Lung microvascular endothelial cell (primary cell): ENCODE measurements around the gene LIN37. TPM values are rescaled to one million over a fixed set of nuclear protein-coding genes. Genes with fewer than 3 reads are reported as not detected.

Source experiments
- DNase-seq, 2 donors: peaks; one replicate each; pipeline versions ENCODE4 v3.0.0 to v3.0.0-alpha.2; 2010; ENCODE audit warnings: low read depth in 2 of 2
- total RNA-seq: library from RNA; depleted of rRNA; stranded (reverse); fragments of >200 nt; gene quantifications from 2 replicates; pipeline ENCODE4 v1.2.1, GENCODE V29; 2014

The LIN37 gene
- 2.4 and 5.0 TPM in 2 replicates for total RNA-seq

GRCh38 chr19:35748106-35749020, at the start of gene LIN37:
Gene LIN37 (plus strand): TSS chr19:35748576. CDS start chr19:35748725, 149 bp downstream.
- peak; percentile 99 to 100 for DNase-seq

- DNase-seq, result peak; percentile 98
Observed at GRCh38 chr19:35702223-35703012, 46.0 kb upstream of the LIN37 start.

- no peak for DNase-seq
Observed at GRCh38 chr19:35703343-35703742, 45.0 kb upstream of the LIN37 start.

GRCh38 chr19:35704218-35704617, 44.2 kb upstream of the LIN37 start, which contains the start of gene ZBTB32:
Gene ZBTB32 (plus strand): TSS chr19:35704558. CDS start chr19:35714627, 10,069 bp downstream.
- peak; percentile 80 to 83 for DNase-seq

- DNase-seq, result no peak
Observed at GRCh38 chr19:35708391-35708790, 40.0 kb upstream of the LIN37 start.

GRCh38 chr19:35710784-35711723, 37.3 kb upstream of the LIN37 start:
- no peak for DNase-seq

GRCh38 chr19:35712567-35713505, 35.5 kb upstream of the LIN37 start:
- DNase-seq, result no peak

GRCh38 chr19:35713506-35713850, 34.9 kb upstream of the LIN37 start:
- no peak for DNase-seq

- DNase-seq, result no peak
Observed at GRCh38 chr19:35713904-35714495, 34.4 kb upstream of the LIN37 start.

GRCh38 chr19:35714601-35715354, 33.6 kb upstream of the LIN37 start:
- no peak for DNase-seq

GRCh38 chr19:35715355-35715809, 33.0 kb upstream of the LIN37 start:
- DNase-seq, result no peak

- peak; percentile 41 to 60 for DNase-seq
Observed at GRCh38 chr19:35715981-35716800, 32.2 kb upstream of the LIN37 start.

GRCh38 chr19:35716801-35717664, 31.3 kb upstream of the LIN37 start:
- peak; percentile 95 to 97 for DNase-seq

GRCh38 chr19:35717665-35718344, 30.6 kb upstream of the LIN37 start, which contains the start of gene KMT2B:
Gene KMT2B (plus strand): TSS chr19:35718003. CDS start chr19:35718019, 16 bp downstream.
- no peak for DNase-seq

GRCh38 chr19:35718345-35719041, 29.9 kb upstream of the LIN37 start:
- peak; percentile 29 to 34 for DNase-seq
